Liver (tissue), 3 donors: ENCODE results near the gene IGF1R.

Experiments
- EGR1 ChIP-seq, 2 donors: IDR thresholded peaks; 2 replicates each; pipeline ENCODE4 v1.6.1; 2016 to 2018; ENCODE audit warnings: antibody characterized with exemption in 2 of 2, low read depth in 2 of 2
- GABPA ChIP-seq, 2 donors: IDR thresholded peaks in 1 of 2; conservative IDR thresholded peaks in 1 of 2; 2 replicates each; pipeline ENCODE4 v1.6.1; 2016; ENCODE audit warnings: antibody characterized with exemption in 2 of 2, mild to moderate bottlenecking in 1 of 2, moderate library complexity in 1 of 2
- RAD21 ChIP-seq, 2 donors: IDR thresholded peaks; 2 replicates each; pipeline ENCODE4 v1.6.1; 2016; ENCODE audit warnings: antibody characterized with exemption in 2 of 2, mild to moderate bottlenecking in 2 of 2
- SP1 ChIP-seq: IDR thresholded peaks from 2 replicates; pipeline ENCODE4 v1.6.1; 2018; ENCODE audit warnings: antibody characterized with exemption, mild to moderate bottlenecking
- TAF1 ChIP-seq: conservative IDR thresholded peaks from 2 replicates; pipeline ENCODE4 v1.6.1; 2016; ENCODE audit warnings: antibody characterized with exemption, mild to moderate bottlenecking
- TF ChIP-seq, protein P1 (sequence below): fragments of 150-350 bp; IDR thresholded peaks from 2 replicates; pipeline ENCODE4 v1.5.1; 2017; ENCODE audit warnings: improper control_type of control experiment, low read depth, low read length; ENCODE audit not compliant: missing input control
- TF ChIP-seq, protein P2 (sequence below): IDR thresholded peaks from 2 replicates; pipeline ENCODE4 v1.6.1; 2016; ENCODE audit warnings: antibody characterized with exemption, mild to moderate bottlenecking
- TF ChIP-seq, protein P3 (sequence below): IDR thresholded peaks from 2 replicates; pipeline ENCODE4 v1.6.1; 2016; ENCODE audit warnings: antibody characterized with exemption
- TF ChIP-seq, protein P4 (sequence below): IDR thresholded peaks from 2 replicates; pipeline ENCODE4 v1.6.1; 2016; ENCODE audit warnings: antibody characterized with exemption
- donor health status: healthy.
- donor health status: healthy.

DNA sequence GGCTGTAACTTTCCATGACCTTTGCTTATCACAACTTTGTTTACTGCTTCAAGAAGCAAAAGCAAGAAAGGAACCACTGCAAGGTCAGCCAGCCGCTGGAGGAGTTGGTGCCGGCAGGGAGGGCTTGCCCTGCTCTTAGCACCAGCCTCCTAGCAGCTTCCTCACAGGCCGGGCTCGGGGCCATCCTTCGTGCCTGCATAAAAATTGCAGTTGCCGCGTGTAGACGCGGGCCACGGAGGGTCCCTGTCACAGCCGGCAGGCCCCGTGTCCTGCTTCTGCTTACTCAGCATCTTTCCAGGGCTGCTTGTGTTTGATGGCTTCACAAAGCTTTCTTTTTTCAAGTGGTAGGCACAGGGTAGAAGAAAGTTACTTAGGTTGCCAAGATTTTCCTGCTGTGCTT is 274.8 kb downstream of the IGF1R start:
- TF ChIP-seq, protein P1, sequence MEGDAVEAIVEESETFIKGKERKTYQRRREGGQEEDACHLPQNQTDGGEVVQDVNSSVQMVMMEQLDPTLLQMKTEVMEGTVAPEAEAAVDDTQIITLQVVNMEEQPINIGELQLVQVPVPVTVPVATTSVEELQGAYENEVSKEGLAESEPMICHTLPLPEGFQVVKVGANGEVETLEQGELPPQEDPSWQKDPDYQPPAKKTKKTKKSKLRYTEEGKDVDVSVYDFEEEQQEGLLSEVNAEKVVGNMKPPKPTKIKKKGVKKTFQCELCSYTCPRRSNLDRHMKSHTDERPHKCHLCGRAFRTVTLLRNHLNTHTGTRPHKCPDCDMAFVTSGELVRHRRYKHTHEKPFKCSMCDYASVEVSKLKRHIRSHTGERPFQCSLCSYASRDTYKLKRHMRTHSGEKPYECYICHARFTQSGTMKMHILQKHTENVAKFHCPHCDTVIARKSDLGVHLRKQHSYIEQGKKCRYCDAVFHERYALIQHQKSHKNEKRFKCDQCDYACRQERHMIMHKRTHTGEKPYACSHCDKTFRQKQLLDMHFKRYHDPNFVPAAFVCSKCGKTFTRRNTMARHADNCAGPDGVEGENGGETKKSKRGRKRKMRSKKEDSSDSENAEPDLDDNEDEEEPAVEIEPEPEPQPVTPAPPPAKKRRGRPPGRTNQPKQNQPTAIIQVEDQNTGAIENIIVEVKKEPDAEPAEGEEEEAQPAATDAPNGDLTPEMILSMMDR, result no peak
- TF ChIP-seq TAF1 (no peak), EGR1 (IDR thresholded peaks at IDR 0.05; ENCODE audit: low read depth in 2 of 2) (no peak), RAD21 (IDR thresholded peaks at IDR 0.05) (no peak), GABPA (IDR thresholded peaks at IDR 0.05 in 1 of 2, conservative IDR thresholded peaks at IDR 0.05 in 1 of 2) (no peak), SP1 (no peak)
- TF ChIP-seq, protein P2, sequence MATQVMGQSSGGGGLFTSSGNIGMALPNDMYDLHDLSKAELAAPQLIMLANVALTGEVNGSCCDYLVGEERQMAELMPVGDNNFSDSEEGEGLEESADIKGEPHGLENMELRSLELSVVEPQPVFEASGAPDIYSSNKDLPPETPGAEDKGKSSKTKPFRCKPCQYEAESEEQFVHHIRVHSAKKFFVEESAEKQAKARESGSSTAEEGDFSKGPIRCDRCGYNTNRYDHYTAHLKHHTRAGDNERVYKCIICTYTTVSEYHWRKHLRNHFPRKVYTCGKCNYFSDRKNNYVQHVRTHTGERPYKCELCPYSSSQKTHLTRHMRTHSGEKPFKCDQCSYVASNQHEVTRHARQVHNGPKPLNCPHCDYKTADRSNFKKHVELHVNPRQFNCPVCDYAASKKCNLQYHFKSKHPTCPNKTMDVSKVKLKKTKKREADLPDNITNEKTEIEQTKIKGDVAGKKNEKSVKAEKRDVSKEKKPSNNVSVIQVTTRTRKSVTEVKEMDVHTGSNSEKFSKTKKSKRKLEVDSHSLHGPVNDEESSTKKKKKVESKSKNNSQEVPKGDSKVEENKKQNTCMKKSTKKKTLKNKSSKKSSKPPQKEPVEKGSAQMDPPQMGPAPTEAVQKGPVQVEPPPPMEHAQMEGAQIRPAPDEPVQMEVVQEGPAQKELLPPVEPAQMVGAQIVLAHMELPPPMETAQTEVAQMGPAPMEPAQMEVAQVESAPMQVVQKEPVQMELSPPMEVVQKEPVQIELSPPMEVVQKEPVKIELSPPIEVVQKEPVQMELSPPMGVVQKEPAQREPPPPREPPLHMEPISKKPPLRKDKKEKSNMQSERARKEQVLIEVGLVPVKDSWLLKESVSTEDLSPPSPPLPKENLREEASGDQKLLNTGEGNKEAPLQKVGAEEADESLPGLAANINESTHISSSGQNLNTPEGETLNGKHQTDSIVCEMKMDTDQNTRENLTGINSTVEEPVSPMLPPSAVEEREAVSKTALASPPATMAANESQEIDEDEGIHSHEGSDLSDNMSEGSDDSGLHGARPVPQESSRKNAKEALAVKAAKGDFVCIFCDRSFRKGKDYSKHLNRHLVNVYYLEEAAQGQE, result no peak
- TF ChIP-seq, protein P3, sequence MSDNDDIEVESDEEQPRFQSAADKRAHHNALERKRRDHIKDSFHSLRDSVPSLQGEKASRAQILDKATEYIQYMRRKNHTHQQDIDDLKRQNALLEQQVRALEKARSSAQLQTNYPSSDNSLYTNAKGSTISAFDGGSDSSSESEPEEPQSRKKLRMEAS, result no peak
- TF ChIP-seq, protein P4, sequence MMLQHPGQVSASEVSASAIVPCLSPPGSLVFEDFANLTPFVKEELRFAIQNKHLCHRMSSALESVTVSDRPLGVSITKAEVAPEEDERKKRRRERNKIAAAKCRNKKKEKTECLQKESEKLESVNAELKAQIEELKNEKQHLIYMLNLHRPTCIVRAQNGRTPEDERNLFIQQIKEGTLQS, result no peak
